Ramos (cell line): Measurements from ENCODE around the gene DACT2.

Source experiments
- in situ Hi-C: fragments of 300-500 bp; cut with MboI; formaldehyde crosslinking; loops from one replicate; pipeline ENCODE4 v1.14.3; 2022; ENCODE audit warnings: low sequenced_read_pairs; ENCODE audit not compliant: unreplicated experiment

The DACT2 gene

GRCh38 chr6:168353041-168353440 lies 33.5 kb upstream of the DACT2 start:
- in situ Hi-C loops, result no loop called here

DNA sequence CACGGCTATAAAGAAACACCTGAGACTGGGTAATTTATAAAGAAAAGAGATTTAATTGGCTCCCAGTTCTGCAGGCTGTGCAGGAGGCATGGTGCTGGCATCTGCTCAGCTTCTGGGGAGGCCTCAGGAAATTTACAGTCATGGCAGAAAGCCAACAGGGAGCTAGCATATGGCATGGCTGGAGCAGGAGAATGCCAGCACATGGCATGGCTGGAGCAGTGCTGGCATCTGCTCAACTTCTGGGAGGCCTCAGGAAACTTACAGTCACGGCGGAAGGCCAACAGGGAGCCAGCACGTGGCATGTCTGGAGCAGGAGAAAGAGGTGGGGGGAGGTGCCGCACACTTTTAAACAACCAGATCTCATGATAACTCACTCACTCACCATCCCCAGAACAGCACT lies 32.5 kb upstream of the DACT2 start:
- in situ Hi-C loops, result no loop called here

- in situ Hi-C loops, result no loop called here
These were observed 30.2 kb upstream of the DACT2 start for GRCh38 chr6:168349718-168350210.

DNA sequence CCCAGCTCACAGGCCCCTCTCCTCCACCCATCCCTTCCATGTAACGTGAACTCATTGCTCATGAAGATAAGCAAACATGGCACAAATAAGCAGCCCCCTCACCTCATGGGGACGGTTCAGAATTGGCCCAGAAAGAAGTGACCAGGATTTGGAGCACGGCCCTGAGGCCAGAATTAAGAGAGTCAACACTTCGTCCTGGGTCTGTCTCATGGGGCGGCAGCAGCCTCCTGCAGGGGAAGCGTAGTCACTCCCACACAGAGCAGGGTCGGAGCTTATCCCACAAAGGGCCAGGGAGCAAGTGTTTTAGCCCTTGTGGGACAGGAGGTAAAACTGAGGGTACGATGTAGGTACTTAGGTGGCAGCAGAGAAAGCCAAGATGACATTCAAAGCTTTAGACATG lies 28.6 kb upstream of the DACT2 start:
- in situ Hi-C loops, result no loop called here

GRCh38 chr6:168347615-168348014 lies 28.0 kb upstream of the DACT2 start:
- in situ Hi-C loops, result no loop called here

- in situ Hi-C loops, result no loop called here
These were observed 27.5 kb upstream of the DACT2 start for GRCh38 chr6:168347053-168347452.

DNA sequence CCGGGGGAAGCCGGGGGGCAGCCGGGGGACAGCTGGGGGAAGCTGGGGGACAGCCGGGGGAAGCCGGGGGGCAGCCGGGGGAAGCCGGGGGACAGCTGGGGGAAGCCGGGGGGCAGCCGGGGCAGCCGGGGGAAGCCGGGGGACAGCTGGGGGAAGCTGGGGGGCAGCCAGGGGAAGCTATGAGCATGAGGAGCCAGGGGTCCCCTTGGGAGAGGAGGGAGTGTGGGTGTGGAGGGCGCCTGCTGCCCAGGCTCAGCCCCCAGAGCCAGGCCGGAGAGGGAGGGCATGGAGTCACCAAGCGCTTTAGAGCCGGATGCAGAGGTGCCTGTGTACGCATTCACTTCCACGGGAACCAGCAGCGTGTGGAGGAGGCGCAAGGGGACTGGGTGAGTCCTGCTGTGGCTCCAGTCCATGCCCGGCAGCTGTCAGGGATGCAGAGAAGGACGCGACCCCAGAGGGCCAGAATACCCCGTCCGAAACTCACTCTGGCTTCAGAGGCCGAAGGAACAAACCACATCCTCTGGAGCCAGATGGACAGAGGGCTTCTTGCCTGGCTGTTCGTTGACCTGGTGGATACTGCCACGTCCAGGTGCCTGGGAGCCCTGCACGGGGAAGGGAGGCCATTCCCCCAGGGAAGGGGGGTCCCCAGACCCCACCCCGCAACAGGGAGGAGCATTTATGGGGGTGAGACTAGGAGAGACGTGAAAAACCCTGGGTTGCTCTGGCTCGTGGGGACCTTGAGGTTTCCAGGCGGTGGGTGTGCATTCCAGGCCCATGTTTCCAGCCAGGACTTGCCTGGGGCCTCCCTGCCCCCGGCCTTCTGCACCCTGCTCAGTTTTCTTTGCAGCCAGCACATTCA lies 26.5 kb upstream of the DACT2 start:
- in situ Hi-C loops, result no loop called here

DNA sequence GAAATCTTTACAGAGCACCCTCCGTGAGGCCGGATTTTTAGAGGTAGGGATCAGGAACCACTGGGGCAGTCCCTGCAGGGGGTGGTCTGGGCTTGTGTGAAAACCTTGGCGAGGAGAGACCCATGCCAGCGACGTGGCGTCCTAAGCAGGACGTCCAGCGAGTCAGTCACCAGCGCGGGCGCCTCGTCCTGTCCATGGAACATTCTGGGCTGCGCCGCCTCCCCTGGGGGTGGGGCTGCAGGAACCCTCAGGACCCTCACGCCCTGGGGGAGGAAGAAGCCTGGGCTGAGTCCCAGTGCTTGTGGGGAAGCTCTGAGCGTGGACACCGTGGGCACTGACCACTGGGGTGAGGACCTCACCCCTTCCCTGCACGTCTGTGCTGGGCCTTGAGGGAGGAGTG lies 25.7 kb upstream of the DACT2 start:
- in situ Hi-C loops, result no loop called here

GRCh38 chr6:168344338-168344737 lies 24.8 kb upstream of the DACT2 start:
- in situ Hi-C loops, result no loop called here

- in situ Hi-C loops, result no loop called here
These were observed 23.9 kb upstream of the DACT2 start for GRCh38 chr6:168343239-168344150.

- in situ Hi-C loops, result no loop called here
These were observed 23.1 kb upstream of the DACT2 start for GRCh38 chr6:168342636-168343035.

DNA sequence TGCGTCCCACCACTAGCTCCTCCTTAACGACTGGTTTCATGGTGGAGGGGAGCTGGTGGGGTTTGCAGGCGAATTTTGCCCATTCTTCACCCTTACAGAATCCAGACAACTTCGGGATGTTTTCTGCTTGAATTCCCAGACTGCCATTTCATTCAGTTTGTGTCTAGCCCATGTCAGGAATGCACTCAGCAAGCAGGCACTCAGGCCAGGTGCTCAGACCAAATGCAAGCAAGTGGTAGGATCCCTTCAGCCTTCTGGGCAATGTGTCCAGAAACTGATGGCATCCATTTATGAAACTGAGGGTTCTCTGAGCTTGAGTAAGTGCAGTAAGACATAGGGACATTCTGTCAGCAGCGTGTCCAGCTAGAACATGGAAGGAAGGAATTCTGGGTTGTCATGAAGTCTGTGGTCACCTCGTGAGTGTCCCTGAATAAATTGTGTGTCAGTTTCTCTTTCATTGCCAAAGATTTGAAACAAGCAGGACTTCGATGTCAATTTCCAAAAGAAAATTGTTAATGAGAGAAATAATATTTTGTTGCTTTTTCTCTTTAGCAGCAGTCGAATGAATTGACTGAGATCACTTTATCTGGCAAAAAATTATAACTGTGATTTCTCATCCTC lies 21.8 kb upstream of the DACT2 start:
- in situ Hi-C loops, result no loop called here

GRCh38 chr6:168340819-168341218 lies 21.2 kb upstream of the DACT2 start:
- in situ Hi-C loops, result no loop called here

DNA sequence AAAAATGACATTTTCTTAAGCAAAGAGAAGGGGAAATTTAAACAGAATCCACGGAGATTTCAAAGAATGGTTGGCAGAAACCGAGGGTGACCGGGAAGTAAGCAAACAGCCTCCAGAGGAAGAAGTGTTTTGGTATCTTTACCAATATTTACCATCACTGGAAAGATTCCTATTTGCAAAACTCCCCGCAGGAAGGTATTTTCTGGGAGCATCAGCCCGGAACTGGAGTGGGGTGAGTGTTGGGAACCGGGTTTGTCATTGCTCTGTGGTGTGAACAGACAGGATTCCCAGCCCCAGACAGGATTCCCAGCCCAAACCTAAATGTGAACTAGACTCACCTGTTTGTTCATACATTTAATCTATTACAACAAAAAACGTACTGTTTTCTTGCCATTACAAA lies 19.2 kb upstream of the DACT2 start:
- in situ Hi-C loops, result no loop called here

DNA sequence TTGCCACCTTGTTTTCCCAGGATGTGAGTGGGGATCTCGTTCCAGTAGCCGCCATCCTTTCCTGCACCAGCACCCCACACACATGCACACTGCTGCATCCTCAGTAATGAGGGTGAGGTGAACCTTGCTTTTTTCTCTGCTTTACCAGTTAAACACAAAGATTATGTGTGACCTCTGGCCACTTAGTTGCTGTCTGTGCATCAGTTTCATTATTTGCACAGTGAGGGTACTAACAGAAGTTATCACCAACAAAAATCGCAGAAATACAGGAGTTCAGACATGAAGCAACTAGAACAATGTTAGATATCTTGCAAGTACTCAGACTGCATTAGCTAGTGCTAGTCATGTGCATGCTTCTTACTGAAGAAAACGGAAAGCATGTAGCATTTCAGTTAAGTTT lies 17.4 kb upstream of the DACT2 start:
- in situ Hi-C loops, result no loop called here

DNA sequence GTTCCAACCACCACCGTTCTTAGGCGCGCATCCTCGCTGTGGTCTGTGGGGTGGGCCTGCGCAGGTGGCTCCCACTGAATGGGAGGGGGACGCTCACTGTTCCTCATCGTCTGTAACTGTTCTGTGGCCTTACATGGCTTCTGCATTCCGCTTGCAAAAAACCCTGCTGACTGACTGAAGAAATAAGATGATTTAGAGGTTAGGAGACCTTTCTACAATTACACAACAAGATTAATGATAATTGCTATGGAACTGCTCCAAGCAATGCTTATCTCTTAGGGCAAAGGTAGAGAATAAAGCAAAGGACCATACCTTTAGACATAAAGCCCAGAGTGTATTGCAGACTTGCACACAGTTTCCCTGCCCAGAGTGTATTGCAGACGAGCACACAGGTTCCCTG lies 14.4 kb upstream of the DACT2 start:
- in situ Hi-C loops, result no loop called here

GRCh38 chr6:168333491-168333890 lies 13.9 kb upstream of the DACT2 start:
- in situ Hi-C loops, result no loop called here

DNA sequence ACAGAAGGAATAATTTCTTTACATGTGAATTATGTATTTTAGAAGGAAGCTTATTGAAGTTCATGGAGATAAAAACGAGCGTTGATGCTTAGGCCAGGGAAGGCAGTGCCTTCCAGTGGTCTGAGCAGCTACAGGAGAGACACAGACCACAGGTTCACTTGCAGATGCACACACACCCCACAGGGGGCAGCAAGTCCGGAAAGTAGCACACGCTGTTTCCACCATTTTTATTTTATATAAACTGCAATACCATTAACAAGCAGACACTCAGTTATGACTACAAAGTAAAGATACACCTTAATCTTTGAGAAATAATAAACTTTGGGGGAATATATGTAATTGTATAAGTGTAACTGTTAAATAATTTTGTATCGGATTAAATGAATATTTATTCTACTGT lies 13.5 kb upstream of the DACT2 start:
- in situ Hi-C loops, result no loop called here

GRCh38 chr6:168332020-168332419 lies 12.4 kb upstream of the DACT2 start:
- in situ Hi-C loops, result no loop called here

- in situ Hi-C loops, result no loop called here
These were observed 11.5 kb upstream of the DACT2 start for GRCh38 chr6:168331058-168331457.

DNA sequence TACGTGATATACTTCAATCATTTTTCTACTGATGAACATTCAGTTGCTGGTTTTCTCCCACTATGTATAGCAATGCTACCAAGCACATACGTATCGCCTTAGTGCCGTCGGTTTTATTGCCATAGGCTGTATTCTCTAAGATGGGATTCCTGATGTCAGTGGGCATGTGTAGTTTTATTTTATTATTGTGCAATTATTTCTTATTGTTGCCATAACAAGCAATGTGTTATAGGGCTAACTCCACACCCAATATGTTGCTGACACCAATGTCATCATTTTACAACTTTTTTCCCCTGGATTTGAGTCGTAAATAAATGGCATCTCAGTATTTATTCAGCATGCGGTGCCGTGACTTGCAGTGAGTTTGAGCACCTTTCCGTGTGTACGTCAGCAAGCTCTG lies 10.8 kb upstream of the DACT2 start:
- in situ Hi-C loops, result no loop called here
